K562 (cell line): ENCODE data around the gene MFSD12. TPM values are rescaled to one million over a fixed set of nuclear protein-coding genes. Genes with fewer than 3 reads are reported as not detected.

Experiments used
- BCLAF1 ChIP-seq, 2 experiments: fragments of 450-650 bp in 1 of 2; IDR thresholded peaks; 2 replicates each; pipeline ENCODE4 v1.6.1; 2011 to 2017; ENCODE audit warnings: low read depth in 2 of 2, antibody characterized with exemption in 1 of 2, borderline replicate concordance in 1 of 2, low read length in 1 of 2, mild to moderate bottlenecking in 1 of 2, mixed read lengths in 1 of 2; ENCODE audit not compliant: control insufficient read depth in 1 of 2
- BRF1 ChIP-seq: IDR thresholded peaks from 3 replicates; pipeline ENCODE4 v1.6.1; 2011; ENCODE audit warnings: borderline replicate concordance, mild to moderate bottlenecking; ENCODE audit not compliant: insufficient read length; ENCODE audit errors: extremely low read depth
- CCAR2 ChIP-seq: fragments of 200-400 bp; formaldehyde crosslinking; IDR thresholded peaks from 2 replicates; pipeline ENCODE4 v1.6.1; 2017; ENCODE audit warnings: mild to moderate bottlenecking, low read depth, low read length
- DMBX1 ChIP-seq: fragments of 250-450 bp; sonication (Bioruptor Pico); IDR thresholded peaks from 2 replicates; pipeline ENCODE4 v1.8.0; 2022; ENCODE audit warnings: inconsistent platforms, mild to moderate bottlenecking, moderate library complexity, borderline replicate concordance
- MXI1 ChIP-seq: IDR thresholded peaks from 2 replicates; pipeline ENCODE4 v1.6.1; 2011; ENCODE audit warnings: low read depth, mild to moderate bottlenecking, improper control_type of control experiment, low read length
- NEUROD1 ChIP-seq: fragments of 150-350 bp; IDR thresholded peaks from 2 replicates; pipeline ENCODE4 v1.6.1; 2014; ENCODE audit warnings: borderline replicate concordance, low read length, low read depth; ENCODE audit not compliant: partially characterized antibody
- NR3C1 ChIP-seq: sonication (generic); formaldehyde crosslinking; IDR thresholded peaks from 2 replicates; pipeline ENCODE4 v1.8.1; 2022; ENCODE audit warnings: missing genetic modification reagents
- NRF1 ChIP-seq, 2 experiments: fragments of 450-650 bp; IDR thresholded peaks in 1 of 2; conservative IDR thresholded peaks in 1 of 2; 2 replicates each; pipeline ENCODE4 v1.6.1; 2014; ENCODE audit warnings: mild to moderate bottlenecking in 2 of 2
- OTX1 ChIP-seq: fragments of 450-650 bp; formaldehyde crosslinking; IDR thresholded peaks from 2 replicates; pipeline ENCODE4 v1.4.0; 2022; ENCODE audit warnings: mild to moderate bottlenecking
- PKNOX1 ChIP-seq: fragments of 450-650 bp; IDR thresholded peaks from 2 replicates; pipeline ENCODE4 v1.6.1; 2016
- SMAD2 ChIP-seq: fragments of 150-350 bp; IDR thresholded peaks from 2 replicates; pipeline ENCODE4 v1.6.1; 2014; ENCODE audit warnings: low read depth, mild to moderate bottlenecking, low read length
- SP1 ChIP-seq: sonication (generic); formaldehyde crosslinking; IDR thresholded peaks from 2 replicates; pipeline ENCODE4 v1.8.1; 2022; ENCODE audit warnings: mild to moderate bottlenecking, missing genetic modification reagents
- STAT5A ChIP-seq: IDR thresholded peaks from 2 replicates; pipeline ENCODE4 v1.6.1; 2012; ENCODE audit warnings: low read length, inconsistent platforms, borderline replicate concordance
- TSHZ1 ChIP-seq: fragments of 250-450 bp; sonication (Bioruptor Pico); IDR thresholded peaks from 2 replicates; pipeline ENCODE4 v1.4.0; 2020; ENCODE audit warnings: mild to moderate bottlenecking, moderate library complexity
- ZBTB49 ChIP-seq: sonication (generic); formaldehyde crosslinking; IDR thresholded peaks from 2 replicates; pipeline ENCODE4 v1.8.0; 2022; ENCODE audit warnings: missing genetic modification reagents, mild to moderate bottlenecking, borderline replicate concordance
- ZNF224 ChIP-seq: sonication (generic); formaldehyde crosslinking; IDR thresholded peaks from 2 replicates; pipeline ENCODE4 v1.8.0; 2022; ENCODE audit warnings: mild to moderate bottlenecking, missing genetic modification reagents
- ZNF707 ChIP-seq: fragments of 250-450 bp; sonication (Bioruptor Pico); conservative IDR thresholded peaks from 2 replicates; pipeline ENCODE4 v1.8.0; 2022; ENCODE audit warnings: inconsistent platforms, mild to moderate bottlenecking, moderate library complexity
- polyA plus RNA-seq, 8 experiments: library from polyadenylated mRNA; depleted of rRNA in 4 of 8; stranded (reverse) in 5 of 8; unstranded in 3 of 8; fragments of >200 nt; fragmentation: Nextera tagmentation in 2 of 8; fragmentation: Illumina TruSeq in 1 of 8; extraction: Ambion mirVana in 2 of 8; extraction: Trizol in 1 of 8; gene quantifications; 2 replicates each; pipeline versions ENCODE4 v1.2.1 to v1.2.3, GENCODE V29; 2011 to 2014; ENCODE audit warnings: inconsistent platforms in 1 of 8, missing spikeins in 1 of 8
- total RNA-seq, 7 experiments: library from RNA; depleted of rRNA in 6 of 7; stranded (reverse); fragments of >200 nt in 6 of 7; fragmentation: Illumina TruSeq in 2 of 7; extraction: Trizol in 2 of 7; gene quantifications; 2 replicates each; pipeline versions ENCODE4 v1.2.1 to v1.2.3, GENCODE V29; 2011 to 2021; ENCODE audit warnings: low replicate concordance in 1 of 7

MFSD12 gene
- total and polyA plus RNA-seq, 9 of the 15 experiments (the other 6 are each of a cell fraction or from before 2014, with no cell fraction given): 0.69 to 112 (median 31.8) TPM

GRCh38 chr19:3500429-3501101 is 56.8 kb downstream of the MFSD12 start, which contains the start of gene DOHH (continued):
- TF ChIP-seq NRF1 (conservative IDR thresholded peaks at IDR 0.05 in 1 of 2, IDR thresholded peaks at IDR 0.05 in 1 of 2) (peak; percentile 96 to 97), NEUROD1 (peak; percentile 89), BCLAF1 (IDR thresholded peaks at IDR 0.05; ENCODE audit: borderline replicate concordance in 1 of 2, control insufficient read depth in 1 of 2, low read depth in 2 of 2, low read length in 1 of 2) (peak in 1 of 2 experiments; percentile 99; a peak in 2 of 4 replicates), BRF1 (no peak), ZNF224 (CRISPR knock-in tag) (no peak), NR3C1 (CRISPR knock-in tag) (no peak), STAT5A (no peak), PKNOX1 (no peak), TSHZ1 (CRISPR knock-in tag) (0 out of 2 replicates have a peak, but pooled peaks have one; percentile 18), DMBX1 (0 out of 2 replicates have a peak, but pooled peaks have one; percentile 17), SP1 (peak; percentile 92), SMAD2 (no peak), OTX1 (CRISPR knock-in tag) (0 out of 2 replicates have a peak, but pooled peaks have one; percentile 63), CCAR2 (no peak), ZBTB49 (CRISPR knock-in tag) (no peak), ZNF707 (CRISPR knock-in tag) (no peak), MXI1 (peak; percentile 58)
